Measurements from ENCODE around the gene ZDHHC11B.
"Not testable (repeated sequence)": the region's sequence is repeated elsewhere in the genome, so short reads cannot be mapped to it uniquely, and the experiment has no call there.

Gene ZDHHC11B

GRCh38 chr5:795873-796272, 11.3 kb upstream of the ZDHHC11B start:
- H3K27me3 ChIP-seq (ENCODE audit: control insufficient read depth in 3 of 3, insufficient read depth in 3 of 3, low read depth in 1 of 3, low read length in 3 of 3); H3K27ac ChIP-seq (replicated peaks; ENCODE audit: low read length); H2AFZ ChIP-seq (ENCODE audit: low read length); H2BK5ac ChIP-seq (ENCODE audit: low read length); H3K14ac ChIP-seq (ENCODE audit: low read length); H3K4ac ChIP-seq (ENCODE audit: low read length); H3K23ac ChIP-seq (ENCODE audit: low read depth, low read length, poor library complexity); H3K4me1 ChIP-seq (ENCODE audit: control insufficient read depth in 2 of 2, insufficient read depth in 1 of 2, low read depth in 1 of 2, low read length in 2 of 2); H4K91ac ChIP-seq (ENCODE audit: low read depth, low read length, poor library complexity); H2AK5ac ChIP-seq (ENCODE audit: low read depth, low read length); H3K79me1 ChIP-seq (ENCODE audit: low read depth, low read length); H2BK120ac ChIP-seq (ENCODE audit: low read depth, low read length); H3K4me2 ChIP-seq (ENCODE audit: insufficient read depth, low read length, poor library complexity, severe bottlenecking); DNase-seq (ENCODE audit: low spot score); H2BK12ac ChIP-seq (ENCODE audit: low read length); H3K4me3 ChIP-seq (ENCODE audit: low read length in 2 of 2); H3K18ac ChIP-seq (ENCODE audit: low read length); H2BK15ac ChIP-seq (ENCODE audit: low read length); H3K9ac ChIP-seq (ENCODE audit: low read depth, low read length, poor library complexity); H3K36me3 ChIP-seq (replicated peaks in 1 of 2; ENCODE audit: control insufficient read depth in 2 of 2, insufficient read depth in 2 of 2, low read length in 2 of 2): not testable (repeated sequence)
- peak overlapping the region; percentile 48 for H4K8ac ChIP-seq (ENCODE audit: low read depth, low read length)
- WGBS, 2 donors (ENCODE audit: extremely low coverage in 2 of 2, insufficient read length in 2 of 2, insufficient replicate concordance in 1 of 2), result no CpG with 5 or more reads among the region's 1 CpG
- peaks cover 3 to 23% of the 10 kb centered on the region in 2 donors for H3K9me3 ChIP-seq (replicated peaks in 1 of 2; ENCODE audit: control insufficient read depth in 2 of 2, insufficient read depth in 1 of 2, low read depth in 1 of 2, low read length in 2 of 2)

GRCh38 chr5:794948-795347, 10.4 kb upstream of the ZDHHC11B start:
- WGBS, 2 donors (ENCODE audit: extremely low coverage in 2 of 2, insufficient read length in 2 of 2, insufficient replicate concordance in 1 of 2), result no CpG with 5 or more reads among the region's 1 CpG
- not testable (repeated sequence) for H3K36me3 ChIP-seq (replicated peaks in 1 of 2; ENCODE audit: control insufficient read depth in 2 of 2, insufficient read depth in 2 of 2, low read length in 2 of 2); H3K9ac ChIP-seq (ENCODE audit: low read depth, low read length, poor library complexity)

GRCh38 chr5:788703-789102, 4.2 kb upstream of the ZDHHC11B start:
- not testable (repeated sequence) for H4K91ac ChIP-seq (ENCODE audit: low read depth, low read length, poor library complexity); H3K27ac ChIP-seq (replicated peaks; ENCODE audit: low read length); H2BK12ac ChIP-seq (ENCODE audit: low read length); H2BK120ac ChIP-seq (ENCODE audit: low read depth, low read length); H3K14ac ChIP-seq (ENCODE audit: low read length); H4K8ac ChIP-seq (ENCODE audit: low read depth, low read length); H3K18ac ChIP-seq (ENCODE audit: low read length); H2AK5ac ChIP-seq (ENCODE audit: low read depth, low read length); H3K23ac ChIP-seq (ENCODE audit: low read depth, low read length, poor library complexity); DNase-seq (ENCODE audit: low spot score); H2AFZ ChIP-seq (ENCODE audit: low read length); H3K4ac ChIP-seq (ENCODE audit: low read length); H2BK15ac ChIP-seq (ENCODE audit: low read length); H3K79me1 ChIP-seq (ENCODE audit: low read depth, low read length); H3K4me1 ChIP-seq (ENCODE audit: control insufficient read depth in 2 of 2, insufficient read depth in 1 of 2, low read depth in 1 of 2, low read length in 2 of 2); H2BK5ac ChIP-seq (ENCODE audit: low read length); H3K36me3 ChIP-seq (replicated peaks in 1 of 2; ENCODE audit: control insufficient read depth in 2 of 2, insufficient read depth in 2 of 2, low read length in 2 of 2); H3K4me3 ChIP-seq (ENCODE audit: low read length in 2 of 2); H3K4me2 ChIP-seq (ENCODE audit: insufficient read depth, low read length, poor library complexity, severe bottlenecking); H3K9ac ChIP-seq (ENCODE audit: low read depth, low read length, poor library complexity)
- Histone ChIP-seq H3K27me3 (ENCODE audit: control insufficient read depth in 3 of 3, insufficient read depth in 3 of 3, low read depth in 1 of 3, low read length in 3 of 3) (peaks cover 0 to 15% (median 6%) of the 10 kb centered on the region in 3 experiments), H3K9me3 (replicated peaks in 1 of 2; ENCODE audit: control insufficient read depth in 2 of 2, insufficient read depth in 1 of 2, low read depth in 1 of 2, low read length in 2 of 2) (peaks cover 7 to 31% of the 10 kb centered on the region in 2 donors)
- no CpG with 5 or more reads among the region's 10 CpGs for WGBS, 2 donors (ENCODE audit: extremely low coverage in 2 of 2, insufficient read length in 2 of 2, insufficient replicate concordance in 1 of 2)

More at GRCh38 chr5:794948-795347, 10.4 kb upstream of the ZDHHC11B start:
- not testable (repeated sequence) for H4K91ac ChIP-seq (ENCODE audit: low read depth, low read length, poor library complexity); H2BK12ac ChIP-seq (ENCODE audit: low read length); H3K27ac ChIP-seq (replicated peaks; ENCODE audit: low read length); H3K4ac ChIP-seq (ENCODE audit: low read length); H3K79me1 ChIP-seq (ENCODE audit: low read depth, low read length); H2BK15ac ChIP-seq (ENCODE audit: low read length); H3K4me2 ChIP-seq (ENCODE audit: insufficient read depth, low read length, poor library complexity, severe bottlenecking); H2BK120ac ChIP-seq (ENCODE audit: low read depth, low read length); DNase-seq (ENCODE audit: low spot score); H3K23ac ChIP-seq (ENCODE audit: low read depth, low read length, poor library complexity); H4K8ac ChIP-seq (ENCODE audit: low read depth, low read length); H2BK5ac ChIP-seq (ENCODE audit: low read length); H2AFZ ChIP-seq (ENCODE audit: low read length); H3K27me3 ChIP-seq (ENCODE audit: control insufficient read depth in 3 of 3, insufficient read depth in 3 of 3, low read depth in 1 of 3, low read length in 3 of 3); H3K18ac ChIP-seq (ENCODE audit: low read length); H3K4me1 ChIP-seq (ENCODE audit: control insufficient read depth in 2 of 2, insufficient read depth in 1 of 2, low read depth in 1 of 2, low read length in 2 of 2); H3K14ac ChIP-seq (ENCODE audit: low read length); H3K4me3 ChIP-seq (ENCODE audit: low read length in 2 of 2); H2AK5ac ChIP-seq (ENCODE audit: low read depth, low read length)
- H3K9me3 ChIP-seq (replicated peaks in 1 of 2; ENCODE audit: control insufficient read depth in 2 of 2, insufficient read depth in 1 of 2, low read depth in 1 of 2, low read length in 2 of 2), result peaks cover 3 to 29% of the 10 kb centered on the region in 2 donors

GRCh38 chr5:787857-788233, 3.3 kb upstream of the ZDHHC11B start:
- not testable (repeated sequence) for H2BK120ac ChIP-seq (ENCODE audit: low read depth, low read length); H3K4me3 ChIP-seq (ENCODE audit: low read length in 2 of 2); H2AFZ ChIP-seq (ENCODE audit: low read length); H3K27ac ChIP-seq (replicated peaks; ENCODE audit: low read length); H3K4me2 ChIP-seq (ENCODE audit: insufficient read depth, low read length, poor library complexity, severe bottlenecking); H3K14ac ChIP-seq (ENCODE audit: low read length); DNase-seq (ENCODE audit: low spot score); H3K36me3 ChIP-seq (replicated peaks in 1 of 2; ENCODE audit: control insufficient read depth in 2 of 2, insufficient read depth in 2 of 2, low read length in 2 of 2); H4K91ac ChIP-seq (ENCODE audit: low read depth, low read length, poor library complexity); H2AK5ac ChIP-seq (ENCODE audit: low read depth, low read length); H3K79me1 ChIP-seq (ENCODE audit: low read depth, low read length); H4K8ac ChIP-seq (ENCODE audit: low read depth, low read length); H3K23ac ChIP-seq (ENCODE audit: low read depth, low read length, poor library complexity); H2BK5ac ChIP-seq (ENCODE audit: low read length); H3K18ac ChIP-seq (ENCODE audit: low read length); H3K4ac ChIP-seq (ENCODE audit: low read length); H3K9ac ChIP-seq (ENCODE audit: low read depth, low read length, poor library complexity); H2BK15ac ChIP-seq (ENCODE audit: low read length); H2BK12ac ChIP-seq (ENCODE audit: low read length); H3K4me1 ChIP-seq (ENCODE audit: control insufficient read depth in 2 of 2, insufficient read depth in 1 of 2, low read depth in 1 of 2, low read length in 2 of 2)
- Histone ChIP-seq H3K27me3 (ENCODE audit: control insufficient read depth in 3 of 3, insufficient read depth in 3 of 3, low read depth in 1 of 3, low read length in 3 of 3) (peaks cover 0 to 17% (median 6%) of the 10 kb centered on the region in 3 experiments), H3K9me3 (replicated peaks in 1 of 2; ENCODE audit: control insufficient read depth in 2 of 2, insufficient read depth in 1 of 2, low read depth in 1 of 2, low read length in 2 of 2) (peaks cover 7 to 25% of the 10 kb centered on the region in 2 donors)
- WGBS, 2 donors (ENCODE audit: extremely low coverage in 2 of 2, insufficient read length in 2 of 2, insufficient replicate concordance in 1 of 2), result no CpG with 5 or more reads among the region's 6 CpGs
